CD1c-positive myeloid dendritic cell (primary cell): ENCODE results near the gene TNN.

Source experiments
- DNase-seq: peaks from one replicate; pipeline ENCODE4 v3.0.0-alpha.2; 2016; ENCODE audit errors: extremely low spot score

The TNN gene

GRCh38 chr1:175116210-175116798 is 48.7 kb downstream of the TNN start:
- no peak for DNase-seq

GRCh38 chr1:175116903-175117302 is 49.3 kb downstream of the TNN start:
- no peak for DNase-seq

GRCh38 chr1:175118375-175119367 is 51.0 kb downstream of the TNN start:
- DNase-seq: no peak

DNA sequence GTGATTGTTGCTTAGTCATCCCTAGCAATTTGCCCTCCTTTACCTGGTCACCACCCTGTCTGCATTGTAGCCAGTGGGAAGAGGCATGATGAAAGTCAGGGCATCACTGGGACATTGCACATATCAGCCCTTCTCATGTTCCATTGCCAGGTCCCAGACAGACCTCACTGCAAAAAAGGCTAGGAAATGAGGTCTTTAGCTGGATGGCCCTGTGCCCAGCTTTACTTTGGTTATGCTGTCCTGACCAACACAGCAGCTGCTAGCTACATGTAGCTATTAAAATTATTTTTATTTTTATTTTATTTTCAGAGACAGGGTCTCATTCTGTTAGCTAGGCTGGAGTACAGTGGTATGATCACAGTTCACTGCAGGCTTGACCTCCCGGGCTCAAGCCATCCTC is 52.9 kb downstream of the TNN start:
- DNase-seq: no peak

DNA sequence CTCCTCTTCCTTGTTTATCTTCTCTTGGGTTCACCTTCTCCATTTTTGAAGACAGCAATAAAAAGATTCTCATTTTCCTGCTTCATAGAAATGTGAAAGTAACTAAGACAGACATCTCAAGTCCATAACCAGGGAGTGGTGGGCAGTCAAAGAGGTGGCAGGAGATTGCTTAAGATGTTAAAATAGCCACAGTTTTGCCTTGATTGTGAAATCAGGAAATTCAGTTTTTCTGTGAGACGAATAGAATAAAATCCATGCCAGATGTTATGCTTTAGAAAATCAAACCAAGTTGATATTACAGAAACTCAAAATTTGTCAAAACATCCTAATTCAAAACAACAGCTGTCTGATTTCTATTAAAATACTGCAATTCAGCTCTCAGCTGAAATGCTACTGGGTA is 57.2 kb downstream of the TNN start:
- peak; percentile 27 for DNase-seq

GRCh38 chr1:175126347-175126746 is 58.7 kb downstream of the TNN start:
- DNase-seq: no peak

DNA sequence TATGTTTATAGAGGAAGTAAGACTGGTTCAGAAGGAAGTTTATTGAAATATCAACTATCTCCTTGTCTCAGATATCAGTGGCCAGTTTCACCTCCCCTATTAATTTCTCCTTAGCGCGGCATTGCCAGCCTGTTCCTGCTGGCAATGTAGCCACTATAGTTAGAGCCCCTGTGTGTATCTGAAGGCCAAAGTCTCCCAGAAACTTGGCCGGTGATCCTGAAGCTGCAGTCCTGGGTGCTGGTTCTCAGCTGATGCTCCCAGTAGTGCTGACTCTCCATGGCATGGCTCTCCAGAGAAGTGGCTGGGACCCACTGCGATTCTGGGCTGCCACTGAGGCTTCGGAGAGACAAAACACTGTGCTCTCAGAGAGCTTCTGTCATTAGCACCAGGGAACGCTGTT is 59.9 kb downstream of the TNN start:
- peak; percentile 12 for DNase-seq

DNA sequence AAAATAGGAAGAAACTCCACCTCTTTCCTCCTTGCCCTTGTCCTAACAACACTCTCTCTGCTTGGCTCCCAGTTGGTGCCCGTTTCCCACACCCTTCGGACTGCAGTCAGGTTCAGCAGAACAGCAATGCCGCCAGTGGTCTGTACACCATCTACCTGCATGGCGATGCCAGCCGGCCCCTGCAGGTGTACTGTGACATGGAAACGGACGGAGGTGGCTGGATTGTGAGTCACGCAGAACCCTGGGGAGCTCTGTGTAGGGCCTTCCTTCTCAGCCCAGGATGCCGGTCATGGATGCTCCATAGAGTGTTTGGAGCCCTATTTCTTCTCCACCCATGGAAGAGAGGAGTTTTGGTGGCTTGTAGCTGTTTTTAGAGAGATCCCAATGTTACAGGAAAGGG is 60.9 kb downstream of the TNN start:
- no peak for DNase-seq

DNA sequence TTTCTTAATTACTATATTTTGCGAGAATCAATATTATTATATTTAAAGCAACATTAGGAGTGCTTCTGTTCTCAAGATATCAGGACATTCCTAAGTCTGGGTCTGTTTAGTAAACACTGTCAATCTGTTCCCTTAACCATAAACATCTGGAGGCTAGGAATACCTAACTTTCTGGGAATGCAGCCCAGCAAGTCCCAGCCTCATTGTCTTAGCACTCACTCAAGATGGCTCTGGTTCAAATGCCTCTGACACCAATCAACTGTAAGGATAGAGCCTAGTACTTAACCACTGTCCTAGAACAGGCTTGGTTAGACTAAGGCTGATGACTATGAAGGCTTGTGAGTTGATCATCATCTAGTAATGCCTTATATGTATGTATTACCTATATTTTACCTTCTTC is 61.5 kb downstream of the TNN start:
- DNase-seq: no peak

DNA sequence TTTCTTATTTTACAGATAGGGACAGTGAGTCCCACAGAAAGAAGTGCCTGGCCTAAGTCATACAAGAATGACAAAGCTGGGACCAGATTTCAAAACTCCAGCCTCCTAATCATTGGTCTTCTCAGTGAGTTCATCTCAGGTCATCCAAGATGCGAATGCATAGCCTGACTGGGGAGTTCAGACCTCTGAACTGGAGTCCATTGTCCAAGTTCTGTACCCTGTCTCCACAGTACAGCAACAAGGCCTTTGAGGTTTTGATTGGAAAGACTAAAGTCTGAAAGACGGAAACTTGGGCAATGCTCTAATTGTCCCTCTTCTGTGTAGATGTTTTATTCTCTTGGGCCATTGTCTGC is 62.0 kb downstream of the TNN start:
- no peak for DNase-seq

DNA sequence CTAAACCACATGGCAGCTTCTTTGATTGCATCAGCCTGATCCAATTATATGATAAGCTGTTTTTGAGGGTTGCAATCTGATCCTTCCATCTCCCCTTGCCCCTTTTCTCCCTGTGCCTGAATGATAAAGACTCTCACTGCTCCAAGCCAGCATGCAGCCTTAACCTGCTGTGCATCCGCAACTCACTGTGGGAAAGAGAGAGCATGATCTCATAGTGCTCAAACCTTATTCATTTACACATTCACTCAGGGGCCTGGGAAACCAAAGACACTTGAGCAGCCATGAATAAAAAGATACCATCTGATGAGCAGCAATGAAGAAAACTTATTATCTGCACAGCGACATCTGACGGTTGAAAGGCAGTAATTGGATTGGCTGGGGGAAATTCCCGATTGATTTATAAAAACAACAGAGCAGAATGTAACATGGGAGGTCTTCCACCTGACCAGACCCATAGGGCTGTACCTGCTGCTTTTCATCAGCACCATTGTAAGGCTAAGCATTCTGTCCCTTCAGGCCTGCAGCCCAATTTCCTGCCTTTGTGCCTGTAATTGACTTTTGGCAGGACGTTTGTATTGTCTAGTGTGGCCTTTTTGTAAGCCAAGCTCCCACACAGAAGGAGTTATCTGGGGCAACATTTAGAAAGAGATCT is 62.5 kb downstream of the TNN start:
- DNase-seq: no peak

DNA sequence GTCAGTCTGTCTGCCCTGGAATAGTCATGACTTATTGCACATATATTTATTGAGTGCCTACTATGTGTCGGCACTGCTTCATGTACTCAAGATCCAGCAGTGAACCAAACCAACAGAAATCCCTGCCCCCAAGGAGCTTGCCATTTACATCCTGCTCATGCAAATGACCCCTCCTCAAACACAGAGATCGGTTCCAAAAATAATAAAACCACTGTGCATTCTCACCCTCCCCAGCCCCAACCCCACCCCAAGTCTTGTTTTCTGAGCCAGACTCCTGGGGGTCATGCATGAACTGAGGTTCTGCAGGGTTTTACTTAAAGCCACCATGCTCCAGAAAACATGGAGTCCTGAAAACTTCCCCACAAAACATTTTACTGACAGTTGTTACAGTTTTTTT is 63.0 kb downstream of the TNN start:
- no peak for DNase-seq

DNA sequence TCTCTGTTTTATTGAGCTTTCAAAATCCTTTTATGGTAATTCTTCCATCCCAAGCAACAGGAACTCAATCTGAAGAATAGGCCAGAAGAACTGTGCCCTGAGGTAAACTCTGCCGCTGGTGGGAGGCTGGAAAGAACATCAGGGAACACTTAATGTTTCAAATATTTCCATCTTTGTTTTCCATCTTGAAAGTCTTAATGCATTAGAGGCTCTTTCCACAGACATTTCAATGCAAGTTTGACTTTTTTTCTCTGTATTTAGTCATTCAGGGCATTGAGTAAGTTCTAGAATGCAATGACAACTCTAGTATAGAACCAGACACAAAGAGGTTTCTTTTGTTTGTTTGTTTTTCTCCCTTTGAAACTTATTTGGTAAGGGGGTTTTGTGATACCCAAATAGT is 63.5 kb downstream of the TNN start:
- DNase-seq: no peak

DNA sequence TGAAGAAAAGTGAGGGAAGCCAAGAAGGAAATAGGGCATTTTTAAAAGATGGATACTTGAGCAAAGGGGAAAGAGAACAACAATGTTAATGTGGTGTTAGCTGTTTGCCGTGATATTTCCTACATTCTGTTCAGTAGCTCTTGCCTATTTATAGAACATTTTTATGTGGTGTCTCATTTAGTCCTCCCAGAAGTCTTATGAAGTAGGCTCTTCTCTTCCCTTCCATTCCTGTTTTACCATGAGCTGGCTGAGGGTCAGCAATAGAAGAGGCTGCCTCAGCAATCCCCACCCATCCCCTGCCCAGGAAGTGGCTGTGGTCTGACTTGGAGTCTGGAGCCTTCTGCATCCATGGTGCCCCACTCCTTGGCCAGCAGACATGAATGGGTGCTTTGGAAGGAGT is 64.8 kb downstream of the TNN start:
- no peak for DNase-seq

DNA sequence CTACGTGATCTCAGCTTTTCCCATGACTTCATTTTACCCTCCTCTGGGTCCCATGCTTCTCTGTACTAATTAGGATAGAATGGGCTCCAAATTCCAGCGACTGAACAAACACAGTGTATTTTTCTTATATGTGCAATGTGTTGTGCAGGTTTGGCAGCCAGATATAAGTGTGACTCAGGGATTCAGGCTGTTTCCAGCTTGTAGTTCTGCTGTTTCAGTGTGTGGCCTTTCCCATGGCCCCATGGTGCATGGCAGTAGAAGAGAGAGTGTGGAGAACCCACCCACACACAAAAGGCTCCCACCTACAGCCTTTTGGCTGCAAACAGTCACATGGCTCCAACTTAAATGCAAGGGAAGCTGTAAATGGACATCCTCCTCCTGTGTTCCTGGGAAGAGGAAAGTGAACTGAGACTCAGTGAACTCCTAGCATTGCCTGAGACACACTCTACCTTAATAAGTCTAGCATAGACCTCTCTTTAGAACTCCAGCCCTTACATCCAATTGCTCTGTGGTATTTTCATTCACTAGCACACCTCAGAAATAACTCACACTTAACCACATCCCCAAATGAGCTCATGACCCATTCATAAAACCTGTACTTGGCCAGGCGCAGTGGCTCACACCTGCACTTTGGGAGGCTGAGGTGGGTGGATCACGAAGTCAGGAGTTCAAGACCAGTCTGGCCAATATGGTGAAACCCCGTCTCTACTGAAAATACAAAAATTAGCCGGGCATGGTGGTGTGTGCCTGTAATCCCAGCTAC is 66.2 kb downstream of the TNN start:
- peak; percentile 59 for DNase-seq

GRCh38 chr1:175134500-175134899 is 66.9 kb downstream of the TNN start:
- DNase-seq: no peak

GRCh38 chr1:175136246-175136645 is 68.6 kb downstream of the TNN start:
- no peak for DNase-seq

DNA sequence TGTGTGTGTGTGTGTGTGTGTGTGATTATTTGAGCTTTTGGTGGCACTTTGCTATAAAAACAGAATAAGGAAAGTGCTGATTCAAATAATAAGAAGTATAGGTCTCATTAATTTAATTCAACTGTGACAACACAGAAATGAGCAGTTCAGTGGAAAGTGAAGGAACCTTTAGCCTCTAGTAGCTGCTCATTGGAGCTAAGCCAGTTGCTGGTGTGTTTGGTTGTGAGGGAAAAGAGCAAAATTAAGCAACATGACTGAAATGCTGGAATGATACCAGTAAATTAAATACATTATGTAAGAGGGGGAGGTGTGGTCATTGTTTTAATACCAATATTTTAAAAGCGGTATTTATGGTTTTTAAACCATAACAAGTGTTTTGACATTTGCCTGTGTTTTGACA is 69.7 kb downstream of the TNN start:
- no peak for DNase-seq

GRCh38 chr1:175138579-175138978 is 70.9 kb downstream of the TNN start:
- DNase-seq: no peak

- no peak for DNase-seq
These were observed 78.4 kb downstream of the TNN start for GRCh38 chr1:175145899-175146528.

- peak; percentile 67 for DNase-seq
These were observed 79.0 kb downstream of the TNN start for GRCh38 chr1:175146529-175147213.
